Parathyroid adenoma (tissue), 2 donors: ENCODE data around the gene MOBP.

ENCODE experiments used
- H2AFZ ChIP-seq: fragments of 300-600 bp; sonication (generic); one replicate; pipeline ENCODE4 v1.7.0; 2017; ENCODE audit warnings: antibody characterized with exemption, mild to moderate bottlenecking
- H3K27ac ChIP-seq: fragments of 300-600 bp; sonication (generic); one replicate; pipeline ENCODE4 v1.7.0; 2017
- H3K27me3 ChIP-seq: fragments of 300-600 bp; sonication (generic); one replicate; pipeline ENCODE4 v1.7.0; 2017; ENCODE audit warnings: low read length; ENCODE audit not compliant: control insufficient read depth, insufficient read depth
- H3K36me3 ChIP-seq: fragments of 300-600 bp; sonication (generic); one replicate; pipeline ENCODE4 v1.7.0; 2017; ENCODE audit warnings: low read length; ENCODE audit not compliant: control insufficient read depth, insufficient read depth
- H3K4me1 ChIP-seq: fragments of 300-600 bp; sonication (generic); one replicate; pipeline ENCODE4 v1.7.0; 2017; ENCODE audit warnings: control low read depth
- H3K4me2 ChIP-seq: fragments of 300-600 bp; sonication (generic); one replicate; pipeline ENCODE4 v1.7.0; 2017; ENCODE audit warnings: low read length
- H3K4me3 ChIP-seq: fragments of 300-600 bp; sonication (generic); one replicate; pipeline ENCODE4 v1.7.0; 2017; ENCODE audit warnings: low read depth, low read length
- H3K79me2 ChIP-seq: fragments of 300-600 bp; sonication (generic); one replicate; pipeline ENCODE4 v1.7.0; 2017; ENCODE audit warnings: control low read depth
- H3K9ac ChIP-seq: fragments of 300-600 bp; sonication (generic); one replicate; pipeline ENCODE4 v1.7.0; 2017; ENCODE audit warnings: mild to moderate bottlenecking
- H3K9me3 ChIP-seq: fragments of 300-600 bp; sonication (generic); one replicate; pipeline ENCODE4 v1.7.0; 2017; ENCODE audit warnings: low read length; ENCODE audit not compliant: control insufficient read depth
- CTCF ChIP-seq: fragments of 300-600 bp; sonication (generic); IDR thresholded peaks from one replicate; pipeline ENCODE4 v1.7.0; 2017; ENCODE audit warnings: antibody characterized with exemption, mild to moderate bottlenecking
- donor health status: primary hyperparathyroidism.

The MOBP gene

GRCh38 chr3:39524107-39524506 lies 56.6 kb downstream of the MOBP start:
- Histone ChIP-seq H3K4me2 (no peak overlapping the region), H3K4me1 (peaks cover 10% of the 10 kb centered on the region), H3K4me3 (no peak overlapping the region), H3K27me3 (no peaks in the 10 kb centered on the region), H2AFZ (no peak overlapping the region), H3K9ac (no peak overlapping the region), H3K36me3 (no peaks in the 10 kb centered on the region), H3K9me3 (no peaks in the 10 kb centered on the region), H3K27ac (no peak overlapping the region), H3K79me2 (no peaks in the 10 kb centered on the region)
- no peak for TF ChIP-seq CTCF

- Histone ChIP-seq H3K79me2 (no peaks in the 10 kb centered on the region), H2AFZ (no peak overlapping the region), H3K9me3 (no peaks in the 10 kb centered on the region), H3K9ac (no peak overlapping the region), H3K27me3 (no peaks in the 10 kb centered on the region), H3K4me3 (no peak overlapping the region), H3K36me3 (no peaks in the 10 kb centered on the region), H3K4me2 (no peak overlapping the region), H3K4me1 (no peaks in the 10 kb centered on the region), H3K27ac (no peak overlapping the region)
- no peak for TF ChIP-seq CTCF
These were observed 61.4 kb downstream of the MOBP start for GRCh38 chr3:39528844-39529243.

- no peaks in the 10 kb centered on the region for H3K4me1 ChIP-seq
- no peaks in the 10 kb centered on the region for H3K27me3 ChIP-seq
- H3K36me3 ChIP-seq: no peaks in the 10 kb centered on the region
- no peaks in the 10 kb centered on the region for H3K9me3 ChIP-seq
- H3K79me2 ChIP-seq: no peaks in the 10 kb centered on the region
- no peak for TF ChIP-seq CTCF
- H3K4me3 ChIP-seq: no peak overlapping the region
- H2AFZ ChIP-seq: no peak overlapping the region
- no peak overlapping the region for H3K9ac ChIP-seq
- no peak overlapping the region for H3K27ac ChIP-seq
- H3K4me2 ChIP-seq: no peak overlapping the region
These were observed 62.1 kb downstream of the MOBP start for GRCh38 chr3:39529577-39529976.

GRCh38 chr3:39531066-39531465 lies 63.6 kb downstream of the MOBP start:
- no peaks in the 10 kb centered on the region for H3K9me3 ChIP-seq
- no peaks in the 10 kb centered on the region for H3K4me1 ChIP-seq
- TF ChIP-seq CTCF: no peak
- no peaks in the 10 kb centered on the region for H3K36me3 ChIP-seq
- H3K27ac ChIP-seq: no peak overlapping the region
- no peak overlapping the region for H3K4me3 ChIP-seq
- H2AFZ ChIP-seq: no peak overlapping the region
- no peaks in the 10 kb centered on the region for H3K79me2 ChIP-seq
- no peaks in the 10 kb centered on the region for H3K27me3 ChIP-seq
- H3K4me2 ChIP-seq: no peak overlapping the region
- H3K9ac ChIP-seq: no peak overlapping the region

- Histone ChIP-seq H3K27me3 (no peaks in the 10 kb centered on the region), H3K4me2 (no peak overlapping the region), H3K27ac (no peak overlapping the region), H3K4me1 (no peaks in the 10 kb centered on the region), H3K36me3 (no peaks in the 10 kb centered on the region), H3K9ac (no peak overlapping the region), H3K79me2 (no peaks in the 10 kb centered on the region), H3K4me3 (no peak overlapping the region), H3K9me3 (no peaks in the 10 kb centered on the region), H2AFZ (no peak overlapping the region)
- TF ChIP-seq CTCF: no peak
These were observed 64.2 kb downstream of the MOBP start for GRCh38 chr3:39531665-39532064.
